ENCODE data around the gene SPEG. TPM values are rescaled to one million over a fixed set of nuclear protein-coding genes. Genes with fewer than 3 reads are reported as not detected.

Gene SPEG
- total RNA-seq, 1 donor from 2014 or later: 10.8 TPM

DNA sequence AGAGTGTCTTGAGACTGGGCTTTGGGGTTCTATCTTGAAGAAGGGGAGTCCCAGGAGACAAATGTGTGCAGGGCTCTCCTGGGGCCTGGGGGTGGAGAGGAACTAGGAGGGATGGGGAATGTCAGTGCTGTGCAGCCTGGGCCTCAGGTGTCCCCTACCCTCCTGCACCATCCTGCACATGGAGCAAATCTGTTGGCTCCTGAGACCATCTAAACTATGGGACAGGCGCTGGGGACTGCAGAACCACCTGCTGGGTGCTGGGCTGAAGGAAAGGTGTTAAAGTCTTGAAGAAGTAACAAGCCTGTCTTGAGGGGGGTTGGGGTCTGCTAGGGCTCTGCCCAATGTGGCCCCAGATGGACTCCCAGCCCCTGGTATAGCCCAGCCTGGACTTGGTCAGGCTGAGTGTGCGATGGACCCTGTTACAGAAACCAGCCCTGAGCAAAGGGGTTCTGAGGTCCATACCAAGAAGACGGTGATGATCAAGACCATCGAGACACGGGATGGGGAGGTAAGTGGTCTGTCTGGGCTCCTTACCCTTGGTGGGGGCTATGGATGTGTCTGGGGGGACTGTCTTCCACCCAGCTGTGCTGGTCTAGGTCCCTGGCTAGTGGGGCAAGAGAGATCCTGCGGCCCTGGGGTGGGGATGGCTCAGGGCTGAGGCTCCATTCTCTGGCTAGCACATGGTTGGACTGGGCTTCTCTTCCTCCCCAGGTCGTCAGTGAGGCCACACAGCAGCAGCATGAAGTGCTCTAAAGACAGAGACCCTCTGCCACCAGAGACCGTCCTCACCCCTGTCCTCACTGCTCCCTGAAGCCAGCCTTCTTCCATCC lies 9.2 kb upstream of the SPEG start:
- no peak for DNase-seq (ENCODE audit: low read depth)

DNA sequence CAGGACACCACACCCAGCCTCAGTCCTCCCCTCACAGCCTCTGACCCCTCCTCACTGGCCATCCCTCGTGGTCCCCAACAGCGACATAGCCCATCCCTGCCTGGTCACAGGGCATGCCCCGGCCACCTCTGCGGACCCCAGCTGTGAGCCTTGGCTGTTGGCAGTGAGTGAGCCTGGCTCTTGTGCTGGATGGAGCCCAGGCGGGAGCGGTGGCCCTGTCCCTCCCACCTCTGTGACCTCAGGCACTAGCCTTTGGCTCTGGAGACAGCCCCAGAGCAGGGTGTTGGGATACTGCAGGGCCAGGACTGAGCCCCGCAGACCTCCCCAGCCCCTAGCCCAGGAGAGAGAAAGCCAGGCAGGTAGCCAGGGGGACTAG lies 8.6 kb upstream of the SPEG start:
- no peak for DNase-seq (ENCODE audit: low read depth)

DNA sequence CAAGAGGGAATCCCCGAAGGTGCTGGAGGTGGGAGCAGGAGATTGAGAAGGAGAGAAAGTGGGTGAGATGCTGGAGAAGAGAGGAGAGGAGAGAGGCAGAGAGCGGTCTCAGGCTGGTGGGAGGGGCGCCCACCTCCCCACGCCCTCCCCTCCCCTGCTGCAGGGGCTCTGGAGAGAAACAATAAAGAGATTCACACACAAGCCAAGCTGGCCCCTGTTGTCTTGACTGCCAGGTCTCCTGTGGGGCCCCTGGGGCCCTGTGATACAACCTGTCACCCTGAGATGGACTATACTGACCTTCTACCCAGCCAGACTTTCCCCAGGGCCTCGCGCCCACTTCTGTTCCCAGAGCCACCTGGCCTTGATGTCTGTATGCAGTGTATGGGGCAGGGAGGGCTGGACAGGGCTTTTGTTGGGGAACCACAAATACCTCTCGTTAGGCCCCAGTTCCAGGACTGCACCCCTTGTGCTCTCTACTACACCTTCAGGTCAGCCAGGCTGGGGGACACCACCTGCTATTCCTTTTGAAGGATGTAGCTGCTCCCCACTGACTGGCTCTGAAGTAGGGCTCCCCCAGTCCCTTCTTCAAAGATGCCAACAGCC lies 8.0 kb upstream of the SPEG start:
- DNase-seq (ENCODE audit: low read depth): no peak

DNA sequence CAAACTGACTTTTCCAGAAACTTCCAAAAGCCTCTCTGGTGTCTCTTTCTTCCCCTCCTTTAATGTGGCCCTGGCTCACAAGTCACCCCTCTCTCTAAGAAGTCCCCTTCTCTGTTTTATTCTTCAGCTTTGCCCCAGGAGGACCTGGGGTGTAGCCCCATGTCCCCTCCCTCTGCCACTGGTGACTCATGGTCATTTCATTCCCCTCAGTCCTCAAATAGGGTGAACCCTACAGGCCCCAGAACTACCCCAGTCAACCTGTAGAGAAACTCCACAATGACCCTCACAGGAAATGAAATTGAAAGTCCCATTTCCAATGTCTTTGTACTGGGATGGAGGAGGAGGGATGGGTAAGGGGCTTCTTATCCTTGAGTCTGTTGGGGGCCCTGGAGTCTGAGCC lies 6.2 kb upstream of the SPEG start:
- DNase-seq (ENCODE audit: low read depth): no peak

DNA sequence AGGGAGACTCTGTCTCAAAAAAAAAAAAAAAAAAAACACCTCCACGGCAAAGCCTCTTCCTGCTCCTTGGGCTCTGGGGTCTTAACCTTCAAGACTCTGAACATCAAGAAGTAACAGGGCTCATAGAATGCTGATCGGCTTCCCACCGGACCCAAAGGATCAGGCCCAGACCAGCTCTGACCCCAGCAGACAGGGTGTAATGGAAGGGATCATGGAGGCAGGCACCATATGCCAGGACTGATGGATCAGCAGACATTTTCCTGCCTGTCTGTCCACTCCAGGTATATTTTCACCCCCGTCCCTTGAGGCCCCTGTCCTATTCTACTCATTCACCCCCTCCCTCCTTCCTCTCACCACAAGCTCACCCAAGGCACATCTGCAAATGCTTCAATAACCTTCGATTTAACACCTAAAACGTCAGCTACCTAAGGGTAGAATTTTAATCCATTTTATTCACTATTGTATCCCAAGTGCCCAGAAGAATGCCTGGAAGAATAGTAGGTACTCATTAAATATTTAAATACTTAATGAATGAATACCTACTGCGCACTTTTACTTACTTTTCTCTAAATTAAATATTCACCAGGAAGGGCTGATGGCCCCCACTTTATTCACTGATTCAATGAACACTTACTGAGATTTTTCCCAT lies 4.6 kb upstream of the SPEG start:
- DNase-seq (ENCODE audit: low read depth): no peak

DNA sequence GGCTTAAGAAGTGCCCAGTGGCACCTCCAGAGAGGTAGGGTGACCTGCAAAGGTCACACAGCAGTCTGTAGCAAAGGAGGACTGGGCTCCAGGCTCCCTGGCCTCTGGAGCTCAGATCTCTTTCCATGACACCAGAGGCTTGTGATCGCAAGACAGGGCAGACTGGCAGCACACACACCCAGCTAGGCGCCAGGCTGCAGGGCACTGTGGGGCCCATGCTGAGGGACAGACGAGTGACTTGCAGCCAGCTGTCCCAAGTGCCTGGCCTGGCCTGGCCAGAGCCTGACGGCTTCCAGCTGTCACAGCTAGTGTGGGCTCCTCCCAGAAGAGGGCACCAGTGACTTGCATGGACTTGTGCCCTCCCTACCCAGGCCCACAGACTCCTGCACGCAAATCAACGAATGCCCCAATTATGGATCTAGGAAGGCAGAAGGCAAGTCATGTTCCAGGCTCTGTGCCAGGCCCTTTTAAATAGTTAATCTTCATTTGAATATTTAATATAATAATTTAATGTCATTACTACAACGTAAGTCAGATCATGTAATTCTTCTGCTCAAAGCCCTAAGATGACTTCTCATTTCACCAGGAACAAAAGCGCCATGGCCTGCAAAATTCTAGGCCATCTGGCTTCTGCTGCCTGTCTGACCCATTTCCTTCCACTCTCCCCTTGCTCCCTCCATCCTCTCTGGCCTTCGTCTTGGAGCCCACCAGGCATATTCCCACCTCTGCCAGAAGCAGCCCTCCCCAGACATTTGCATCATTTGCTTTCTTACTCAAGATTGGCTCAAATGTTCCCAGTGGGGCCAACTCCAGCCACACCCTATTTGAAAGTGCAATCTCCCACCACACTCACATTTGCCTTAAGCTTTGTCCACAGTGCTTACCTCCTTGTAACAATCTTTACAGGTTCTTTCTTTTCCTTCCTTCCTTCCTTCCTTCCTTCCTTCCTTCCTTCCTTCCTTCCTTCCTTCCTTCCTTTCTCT lies 3.7 kb upstream of the SPEG start:
- peak; percentile 26 for DNase-seq (ENCODE audit: low read depth)

DNA sequence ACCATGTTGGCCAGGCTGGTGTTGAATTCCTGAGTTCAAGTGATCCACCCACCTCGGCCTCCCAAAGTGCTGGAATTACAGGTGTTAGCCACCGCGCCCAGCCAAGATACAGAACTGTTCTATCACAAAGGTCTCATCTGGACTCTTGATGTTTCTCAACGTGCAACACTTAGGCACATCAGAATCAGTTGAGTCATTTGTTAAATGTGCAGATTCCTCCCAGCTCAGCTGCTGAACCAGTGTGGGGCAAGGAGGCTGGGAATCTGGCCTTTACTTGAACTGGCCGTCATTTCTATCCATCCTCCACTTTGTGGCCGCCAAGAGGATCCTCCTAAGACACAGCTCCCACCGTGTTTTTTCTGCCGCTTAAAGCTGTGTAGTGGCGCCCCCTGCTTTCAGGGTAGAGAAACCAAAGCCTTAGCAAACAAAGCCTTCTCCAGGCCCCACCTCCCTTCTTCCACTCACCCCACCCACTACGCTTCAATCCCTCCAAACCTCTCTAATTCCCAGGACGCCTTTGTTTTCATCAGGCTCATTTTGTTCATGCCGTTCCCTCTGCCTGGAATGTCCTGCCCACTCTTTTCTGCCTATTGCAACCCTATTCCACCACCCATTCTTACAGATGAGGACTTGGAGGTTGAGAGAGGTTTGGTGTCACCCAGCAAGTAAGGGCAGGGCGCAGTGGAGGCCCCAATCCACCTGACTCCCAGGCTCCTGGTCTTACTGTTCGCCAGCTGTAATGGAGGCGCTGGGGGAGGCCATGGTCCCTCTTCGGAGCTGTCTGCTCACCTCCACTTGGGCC lies 776 bp upstream of the SPEG start:
- DNase-seq (ENCODE audit: low read depth): no peak

DNA sequence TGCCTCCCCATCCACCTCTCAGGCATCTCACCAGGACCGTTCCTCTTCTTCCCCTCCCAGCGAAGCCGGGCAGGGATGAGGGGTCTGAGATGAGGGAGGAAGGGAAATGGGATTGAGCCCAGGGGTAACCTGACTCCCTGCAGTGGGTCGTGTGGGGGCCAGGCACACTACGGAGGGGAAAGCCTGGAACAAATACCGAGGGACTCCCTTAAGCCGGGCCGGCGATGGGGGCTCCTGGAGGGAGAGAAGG lies 250 bp upstream of the SPEG start:
- DNase-seq (ENCODE audit: low read depth): no peak

DNA sequence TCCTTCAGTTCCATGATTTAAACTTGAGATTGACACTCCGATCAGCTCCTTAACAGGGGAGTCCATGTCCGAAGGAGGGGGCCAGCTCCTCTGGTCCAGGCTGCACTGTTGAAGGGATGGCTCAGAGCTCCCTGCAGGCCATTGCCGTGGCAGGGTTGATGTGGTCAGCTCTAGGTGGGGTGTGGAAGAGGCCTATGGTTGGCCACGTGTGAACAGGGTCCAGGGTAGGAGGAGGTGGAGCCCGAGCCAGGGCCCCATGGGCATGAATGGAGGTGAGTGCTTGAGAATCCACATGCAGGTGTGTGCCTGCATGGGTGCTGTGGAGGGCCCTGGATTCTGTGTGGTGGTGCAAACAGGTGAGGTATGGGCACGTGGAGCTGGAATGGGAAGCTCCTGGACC lies 1.1 kb downstream of the SPEG start:
- no peak for DNase-seq (ENCODE audit: low read depth)

DNA sequence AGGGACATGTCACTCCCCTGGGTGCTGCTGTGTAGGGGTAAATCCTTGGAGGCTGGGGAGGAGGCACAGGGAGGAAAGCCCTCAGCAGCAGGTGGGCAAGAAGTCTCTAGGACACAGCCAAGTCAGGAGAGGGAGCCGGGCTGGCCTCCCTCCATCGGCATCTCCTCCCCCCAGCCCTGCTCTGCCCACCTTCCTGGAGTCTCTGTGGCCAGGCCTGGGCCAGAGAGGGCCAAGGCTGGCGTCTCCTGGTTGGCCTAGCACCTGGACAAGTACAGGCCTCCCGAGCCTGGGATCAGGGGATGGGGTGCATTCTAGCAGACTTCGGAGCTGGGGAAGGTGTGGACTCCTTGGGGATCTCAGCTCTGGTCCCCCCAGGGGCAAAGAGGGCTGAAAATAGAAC lies 1.8 kb downstream of the SPEG start:
- DNase-seq (ENCODE audit: low read depth): no peak

DNA sequence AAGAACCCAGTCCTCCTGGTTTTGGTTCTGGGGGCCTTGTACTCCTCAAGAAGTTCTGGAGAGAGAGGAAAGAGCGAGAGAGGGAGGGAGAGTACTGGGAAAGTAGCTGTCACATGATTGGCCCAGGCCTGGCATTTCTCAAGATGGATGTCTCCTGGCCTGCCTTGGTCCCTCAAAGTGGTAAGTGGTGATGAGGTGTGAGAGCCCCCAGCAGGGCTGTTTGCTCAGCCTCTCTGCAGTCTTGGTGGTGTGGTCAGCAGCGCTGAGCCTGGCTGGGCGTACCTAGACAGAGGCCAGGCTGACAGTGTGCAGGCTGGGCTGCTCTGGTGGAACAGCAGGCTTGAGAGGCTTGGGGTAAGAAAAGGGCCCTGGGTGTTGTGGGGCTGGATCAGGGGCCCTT lies 2.5 kb downstream of the SPEG start:
- DNase-seq (ENCODE audit: low read depth): no peak

DNA sequence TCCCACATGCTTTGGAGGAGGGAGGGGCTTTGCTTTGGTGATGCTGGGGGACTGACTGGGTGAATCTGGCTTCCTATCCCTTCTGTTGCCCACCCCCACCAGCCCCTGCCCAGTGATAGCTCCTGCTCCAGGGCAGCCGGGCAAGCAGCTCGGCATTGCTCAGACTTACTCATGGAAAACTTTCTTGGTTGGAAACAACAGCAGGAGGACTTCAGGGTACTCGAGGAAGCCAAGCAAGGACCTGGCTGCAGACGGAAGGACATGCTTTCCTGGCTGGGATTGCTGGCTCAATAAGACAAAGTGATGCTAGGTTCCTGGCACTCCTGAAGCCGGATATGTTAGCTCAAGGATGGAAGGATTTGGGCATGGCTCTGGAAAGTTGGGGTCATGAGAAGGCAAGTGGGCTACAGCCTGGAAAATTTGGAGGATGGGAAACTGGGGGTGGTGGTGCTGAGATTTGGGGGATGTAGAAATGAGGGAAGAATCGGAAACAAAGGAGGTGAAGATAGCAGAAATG lies 3.1 kb downstream of the SPEG start:
- DNase-seq (ENCODE audit: low read depth): no peak

DNA sequence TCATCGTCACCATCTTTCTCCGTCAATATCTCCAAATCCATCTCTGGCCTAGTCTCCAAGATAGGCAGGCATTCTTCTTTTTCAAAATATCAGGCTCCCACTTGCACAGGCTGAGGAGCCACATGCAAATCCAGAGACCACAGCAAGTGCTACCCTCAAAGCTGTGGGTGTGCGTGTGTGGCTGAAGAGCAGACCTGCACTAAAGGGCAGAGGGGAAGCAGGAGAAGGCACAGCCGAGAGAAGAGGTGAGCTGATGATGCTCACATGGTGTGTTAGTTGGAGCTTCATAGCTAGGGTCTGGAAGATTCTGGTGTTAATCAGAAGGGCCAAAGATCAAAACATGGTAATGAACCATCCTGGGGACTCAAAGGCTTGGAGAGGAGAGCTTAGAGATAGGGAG lies 3.8 kb downstream of the SPEG start:
- DNase-seq (ENCODE audit: low read depth): no peak

DNA sequence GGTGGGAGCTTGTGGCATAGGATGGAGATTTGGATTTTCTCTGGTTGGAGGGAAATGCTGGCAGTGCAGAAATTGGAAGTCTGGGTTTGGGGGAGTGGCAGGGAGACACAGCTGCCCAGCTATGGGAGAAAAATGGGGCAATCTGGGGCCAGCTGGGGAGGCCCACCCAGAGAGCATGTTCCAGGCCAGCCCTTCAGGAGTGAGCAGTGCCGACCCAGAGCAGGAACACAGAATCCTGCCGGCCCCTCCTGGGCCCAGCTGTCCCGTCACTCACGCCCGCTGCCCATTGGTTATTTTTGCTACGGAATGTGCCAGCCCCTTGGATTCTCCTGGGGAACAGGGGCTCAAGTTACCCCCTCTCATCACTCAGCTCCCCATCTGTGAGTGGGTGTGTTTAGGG lies 4.9 kb downstream of the SPEG start:
- DNase-seq (ENCODE audit: low read depth): no peak

DNA sequence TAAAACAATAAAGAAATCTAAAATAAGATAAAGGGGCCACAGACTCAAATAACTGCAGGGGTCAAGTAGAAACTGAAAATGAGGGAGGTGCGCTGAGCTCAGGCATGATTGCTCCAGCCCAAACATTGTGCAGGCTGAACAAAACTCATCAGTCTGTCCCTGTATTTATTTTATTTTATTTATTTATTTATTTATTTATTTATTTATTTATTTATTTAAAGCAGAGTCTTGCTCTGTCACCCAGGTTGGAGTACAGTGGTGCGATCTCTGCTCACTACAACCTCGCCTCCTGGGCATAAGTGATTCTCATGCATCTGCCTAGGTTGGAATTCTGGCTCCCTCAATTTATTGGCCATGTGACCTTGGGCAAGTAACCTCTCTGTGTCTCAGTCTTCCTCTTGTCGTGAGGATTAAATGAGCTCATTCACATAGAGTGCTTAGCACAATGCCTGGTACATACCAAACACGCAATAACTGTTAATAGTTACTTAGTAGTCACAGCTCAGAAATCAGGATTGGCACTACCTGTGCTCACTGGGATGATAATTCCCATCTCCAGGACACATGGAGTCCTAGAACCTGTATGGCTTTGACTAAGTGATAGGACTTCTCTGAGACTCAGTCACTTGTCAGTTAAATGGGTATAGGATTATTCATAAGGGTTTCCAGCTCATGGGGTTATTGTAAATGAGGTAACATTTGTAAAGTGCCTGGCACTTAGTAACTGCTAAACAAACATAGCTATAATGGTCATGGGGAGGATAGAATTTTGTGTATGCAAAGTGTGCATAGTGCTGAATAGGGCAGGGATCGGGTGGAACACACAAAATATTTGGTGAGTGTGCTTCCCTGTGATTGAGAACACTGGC lies 6.0 kb downstream of the SPEG start:
- DNase-seq (ENCODE audit: low read depth): peak; percentile 68

DNA sequence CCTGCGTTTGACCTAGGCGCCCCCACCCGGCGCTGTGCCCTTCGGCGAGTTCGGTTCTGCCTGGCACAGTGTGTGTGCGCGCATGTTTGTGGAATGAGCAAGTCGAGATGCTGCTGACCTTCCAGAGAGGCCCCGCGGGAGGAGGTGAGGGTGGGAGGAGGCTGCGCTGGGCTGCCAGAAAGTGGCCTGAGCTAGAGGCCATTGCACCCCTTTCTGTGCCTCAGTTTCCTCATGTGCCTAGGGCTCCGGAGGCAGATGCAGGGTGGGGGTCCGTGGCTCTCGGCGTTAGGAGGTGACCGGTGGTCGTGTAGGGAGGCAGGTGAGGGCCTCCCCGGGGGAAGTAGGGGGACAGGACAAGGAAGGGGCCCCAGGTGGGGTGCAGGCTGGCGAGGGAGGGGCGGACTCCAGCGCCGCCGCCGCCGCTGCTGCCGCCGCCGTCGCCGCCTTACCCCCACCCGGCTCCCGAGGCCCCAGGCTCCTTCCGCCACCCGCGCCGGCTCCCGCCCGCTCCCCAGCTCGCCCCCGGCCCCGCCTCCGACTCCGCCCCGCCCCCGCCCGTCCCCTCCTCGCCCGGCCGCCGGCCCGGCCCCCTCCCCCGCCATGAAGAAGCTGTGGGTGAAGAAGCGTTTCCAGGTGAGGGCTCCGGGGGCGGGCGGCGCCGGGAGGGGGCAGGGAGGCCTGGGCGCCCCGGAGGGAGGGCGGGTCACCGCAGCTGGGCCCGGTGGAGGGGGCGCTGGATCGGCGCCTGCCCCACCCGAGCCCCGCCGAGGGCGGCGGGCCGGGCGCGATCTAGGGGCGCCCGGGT lies 7.0 kb downstream of the SPEG start:
- no peak for DNase-seq (ENCODE audit: low read depth)

DNA sequence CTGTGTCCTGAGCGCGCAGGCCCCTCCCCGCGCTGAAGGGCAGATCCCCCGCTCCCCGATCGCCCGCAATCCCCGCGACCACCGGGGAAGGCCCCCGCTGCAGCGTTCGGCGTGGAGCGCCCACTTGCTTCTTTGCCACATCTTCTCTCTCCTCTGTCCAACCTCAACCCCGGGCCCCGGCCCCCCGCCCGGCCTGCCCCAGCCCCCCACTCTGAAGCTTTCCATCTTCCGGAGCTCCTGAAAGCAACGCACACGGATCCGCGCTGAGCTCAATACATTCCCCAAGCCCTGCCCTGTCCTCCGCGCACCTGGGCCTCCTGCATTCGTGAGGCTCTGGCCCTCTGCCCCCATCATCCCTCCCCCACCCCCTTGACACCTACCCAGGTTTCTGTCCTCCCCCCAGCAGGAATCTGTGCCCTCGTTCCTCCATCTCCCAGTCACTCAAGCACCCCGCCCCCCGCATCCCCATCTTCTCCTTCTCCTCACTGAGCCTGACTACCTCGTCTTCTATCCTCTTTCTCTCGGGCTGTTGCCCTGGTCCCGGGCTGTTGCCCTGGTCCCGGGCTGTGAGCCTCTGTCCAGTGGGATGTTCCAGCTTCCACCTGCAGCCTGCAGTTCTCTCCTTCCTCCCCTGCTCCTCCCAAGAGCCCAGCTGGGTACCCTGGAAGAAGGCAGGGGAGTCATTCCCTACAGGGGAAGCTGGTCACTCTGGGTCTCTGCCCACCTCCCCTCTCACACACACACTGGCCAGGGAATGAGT lies 7.8 kb downstream of the SPEG start:
- DNase-seq (ENCODE audit: low read depth): no peak

DNA sequence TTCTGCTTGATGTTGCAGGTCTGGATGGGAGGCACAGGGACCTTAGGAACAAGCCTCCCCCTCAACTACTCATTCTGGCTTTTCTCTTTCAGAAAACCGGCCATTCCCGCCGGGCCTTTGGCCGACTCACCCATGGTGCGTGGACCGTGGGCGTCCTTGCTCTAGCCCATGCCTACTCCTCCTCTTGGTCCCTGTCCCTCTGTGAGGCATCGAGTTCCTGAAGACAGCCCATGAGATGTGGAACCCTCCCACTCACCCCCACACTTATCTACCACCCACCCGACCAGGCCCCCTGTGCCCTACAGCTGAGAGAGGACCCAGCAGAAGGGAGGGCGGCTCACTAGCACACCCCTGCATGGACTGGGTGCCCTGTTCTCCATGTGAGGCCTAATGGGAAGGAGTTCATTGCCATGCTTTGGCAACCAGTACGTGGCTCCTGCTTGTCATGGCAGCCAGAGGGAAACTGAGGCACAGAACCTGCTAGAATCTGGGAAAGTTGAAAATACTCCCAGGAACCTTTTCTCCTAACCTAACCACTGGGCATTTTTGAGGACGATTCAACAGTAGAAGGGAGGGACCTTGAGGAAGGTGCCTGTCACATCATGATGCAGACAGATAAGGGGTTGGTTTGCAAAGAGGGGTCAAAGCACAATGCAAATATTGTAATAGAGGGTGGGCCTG lies 8.5 kb downstream of the SPEG start:
- DNase-seq (ENCODE audit: low read depth): no peak

Data from renal cortical epithelial cell (primary cell).